B cell (primary cell): ENCODE results near the gene RAPGEF5. TPM values are rescaled to one million over a fixed set of nuclear protein-coding genes. Genes with fewer than 3 reads are reported as not detected.

Source experiments
- ATAC-seq: fragments of 200-7000 bp; cut with Tn5 transposase; one replicate; pipeline ENCODE4 v1.10.0; 2021; ENCODE audit warnings: low read depth, mild to moderate bottlenecking, moderate number of reproducible peaks, moderate library complexity
- CTCF ChIA-PET: fragments of 350-600 bp; sonication (Branson Sonifier 250); formaldehyde crosslinking; loops from one replicate; lab custom pipeline; 2021; ENCODE audit warnings: antibody characterized with exemption, inconsistent platforms; lab: Charles Lee
- POLR2A ChIA-PET: fragments of 350-600 bp; sonication (Branson Sonifier 250); formaldehyde crosslinking; loops from one replicate; lab custom pipeline; 2021; ENCODE audit warnings: antibody characterized with exemption; lab: Charles Lee
- DNase-seq: peaks from one replicate; pipeline ENCODE4 v3.0.0; 2013
- H2AFZ ChIP-seq: 2 replicates; pipeline ENCODE4 v1.6.1; 2012; ENCODE audit warnings: mild to moderate bottlenecking, low read depth, low read length; ENCODE audit not compliant: insufficient read depth, poor library complexity, severe bottlenecking
- H3K27ac ChIP-seq, 2 donors: 1 replicate in 1 of 2; 2 replicates in 1 of 2; pipeline ENCODE4 v1.5.1; 2012 to 2013; ENCODE audit warnings: low read length in 2 of 2, mild to moderate bottlenecking in 2 of 2, moderate library complexity in 1 of 2
- H3K27me3 ChIP-seq, 4 experiments: fragments of 200-600 bp in 1 of 4; sonication (generic) in 1 of 4; replicated peaks in 1 of 4; 1 replicate in 2 of 4; 2 replicates in 2 of 4; pipeline versions ENCODE4 v1.6.1 to v1.7.0; 2013 to 2016; ENCODE audit warnings: low read length in 3 of 4, mild to moderate bottlenecking in 2 of 4, mixed read lengths in 1 of 4, moderate library complexity in 1 of 4; ENCODE audit not compliant: insufficient read depth in 4 of 4, control insufficient read depth in 3 of 4; ENCODE audit errors: control extremely low read depth in 1 of 4
- H3K36me3 ChIP-seq, 2 experiments: replicated peaks in 1 of 2; 1 replicate in 1 of 2; 2 replicates in 1 of 2; pipeline versions ENCODE4 v1.6.1 to v1.7.1; 2013; ENCODE audit warnings: low read length in 1 of 2; ENCODE audit not compliant: insufficient read depth in 2 of 2, control insufficient read depth in 1 of 2; ENCODE audit errors: control extremely low read depth in 1 of 2, extremely low read depth in 1 of 2
- H3K4me1 ChIP-seq, 2 donors: fragments of 200-600 bp in 1 of 2; sonication (generic) in 1 of 2; 1 replicate in 1 of 2; 2 replicates in 1 of 2; pipeline versions ENCODE4 v1.5.1 to v1.6.1; 2013 to 2017; ENCODE audit warnings: low read length in 2 of 2; ENCODE audit not compliant: control insufficient read depth in 2 of 2, insufficient read depth in 2 of 2
- H3K4me2 ChIP-seq: replicated peaks from 2 replicates; pipeline ENCODE3; 2012; ENCODE audit warnings: mild to moderate bottlenecking, low read depth, low read length; ENCODE audit not compliant: poor library complexity, severe bottlenecking
- H3K4me3 ChIP-seq, 5 experiments: fragments of 200-600 bp in 1 of 5; sonication (generic) in 1 of 5; 1 replicate in 3 of 5; 2 replicates in 2 of 5; pipeline versions ENCODE4 v1.5.1 to v1.7.0; 2011 to 2016; ENCODE audit warnings: low read length in 4 of 5, mild to moderate bottlenecking in 4 of 5, low read depth in 2 of 5, control low read depth in 1 of 5, moderate library complexity in 1 of 5; ENCODE audit not compliant: insufficient read depth in 1 of 5; ENCODE audit errors: control extremely low read depth in 1 of 5, extremely low read depth in 1 of 5
- H3K79me2 ChIP-seq: fragments of 200-600 bp; sonication (generic); one replicate; pipeline ENCODE4 v1.6.0; 2016; ENCODE audit warnings: low read length; ENCODE audit not compliant: control insufficient read depth, insufficient read depth
- H3K9ac ChIP-seq: fragments of 200-600 bp; sonication (generic); 2 replicates; pipeline ENCODE4 v1.6.1; 2017; ENCODE audit warnings: mild to moderate bottlenecking, low read length, moderate library complexity
- H3K9me3 ChIP-seq, 3 donors: one replicate each; pipeline versions ENCODE4 v1.6.1 to v1.7.1; 2013; ENCODE audit warnings: low read length in 2 of 3; ENCODE audit not compliant: control insufficient read depth in 2 of 3, insufficient read depth in 1 of 3; ENCODE audit errors: control extremely low read depth in 1 of 3
- H4K20me1 ChIP-seq: 2 replicates; pipeline ENCODE4 v1.6.0; 2012; ENCODE audit warnings: mild to moderate bottlenecking, low read length; ENCODE audit not compliant: insufficient read depth, control insufficient read depth, poor library complexity, severe bottlenecking
- H3K27ac Mint-ChIP-seq: one replicate; pipeline ENCODE4 v1.8.0; 2021; ENCODE audit warnings: mixed read lengths
- H3K27me3 Mint-ChIP-seq: one replicate; pipeline ENCODE4 v1.8.0; 2021; ENCODE audit warnings: mixed read lengths
- H3K4me1 Mint-ChIP-seq: one replicate; pipeline ENCODE4 v1.8.0; 2021; ENCODE audit warnings: mixed read lengths
- H3K4me3 Mint-ChIP-seq: one replicate; pipeline ENCODE4 v1.8.0; 2021; ENCODE audit warnings: mixed read lengths
- H3K9me3 Mint-ChIP-seq: one replicate; pipeline ENCODE4 v1.8.0; 2022; ENCODE audit warnings: mixed read lengths; ENCODE audit not compliant: insufficient read depth
- EZH2 ChIP-seq: IDR thresholded peaks from 2 replicates; pipeline ENCODE4 v1.6.1; 2012; ENCODE audit warnings: borderline replicate concordance, low read depth, mild to moderate bottlenecking, moderate library complexity, low read length; ENCODE audit not compliant: insufficient read depth, poor library complexity, severe bottlenecking
- WGBS: methylation state at CpG from one replicate; pipeline ENCODE4 v1.1.5; 2013; ENCODE audit warnings: missing lambda C conversion rate; ENCODE audit not compliant: insufficient coverage; 5-methylcytosine and 5-hydroxymethylcytosine counted together
- intact Hi-C: fragments of 100-400 bp; cut with micrococcal nuclease; formaldehyde crosslinking; loops from one replicate; pipeline ENCODE4 v1.10.0; 2022
- polyA plus RNA-seq: library from polyadenylated mRNA; depleted of rRNA; stranded (reverse); fragments of >200 nt; gene quantifications from 2 replicates; pipeline ENCODE4 v1.2.3, GENCODE V29; 2012
- total RNA-seq, 2 donors: library from RNA; stranded (reverse); fragments of 120-200 nt in 1 of 2; gene quantifications; 1 replicate in 1 of 2; 2 replicates in 1 of 2; pipeline versions ENCODE4 v1.2.3 to v1.2.4, GENCODE V29; 2013 to 2022
- TF ChIP-seq, protein P1 (sequence below): fragments of 200-600 bp; IDR thresholded peaks from one replicate; pipeline ENCODE4 v1.8.0; 2022; ENCODE audit warnings: antibody characterized with exemption, mild to moderate bottlenecking

RAPGEF5 gene
- total and polyA plus RNA-seq, 2 donors (not counting 1 experiment from before 2014, with no cell fraction given): 1.5 to 37.6 TPM

DNA sequence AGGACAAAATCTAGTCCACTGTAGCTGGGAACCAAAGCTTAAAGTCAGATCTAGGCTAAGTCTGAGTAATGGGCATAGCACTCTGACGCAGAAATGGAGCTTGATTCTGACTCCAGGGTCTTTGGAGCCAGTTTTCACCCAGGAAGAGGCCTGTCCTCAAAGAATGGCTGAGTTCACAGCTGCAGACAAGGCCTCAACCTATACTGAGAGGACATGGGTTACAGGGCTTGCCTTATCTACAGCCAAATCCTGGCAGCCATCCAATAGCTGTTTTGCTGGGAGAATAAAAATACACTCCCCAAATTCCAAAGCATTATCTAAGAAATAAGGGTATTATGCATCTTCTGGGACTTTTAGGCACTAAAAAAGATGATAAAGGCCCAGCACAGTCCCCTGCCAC, 154.8 kb downstream of the RAPGEF5 start:
- H2AFZ ChIP-seq: no peak overlapping the region
- no peak for ATAC-seq
- ChIA-PET CTCF (no interaction called here), POLR2A (no interaction called here)
- WGBS: 94% methylated on average over 1 of the region's 1 CpG
- H3K27me3 Mint-ChIP-seq: no peaks in the 10 kb centered on the region
- no peaks in the 10 kb centered on the region for H3K9me3 Mint-ChIP-seq
- H3K79me2 ChIP-seq: no peaks in the 10 kb centered on the region
- H3K36me3 ChIP-seq: peaks cover 0 to 5% of the 10 kb centered on the region in 2 experiments
- no peaks in the 10 kb centered on the region for H3K4me1 ChIP-seq
- H3K4me3 ChIP-seq: no peak overlapping the region
- no peak for TF ChIP-seq EZH2
- TF ChIP-seq, protein P1, sequence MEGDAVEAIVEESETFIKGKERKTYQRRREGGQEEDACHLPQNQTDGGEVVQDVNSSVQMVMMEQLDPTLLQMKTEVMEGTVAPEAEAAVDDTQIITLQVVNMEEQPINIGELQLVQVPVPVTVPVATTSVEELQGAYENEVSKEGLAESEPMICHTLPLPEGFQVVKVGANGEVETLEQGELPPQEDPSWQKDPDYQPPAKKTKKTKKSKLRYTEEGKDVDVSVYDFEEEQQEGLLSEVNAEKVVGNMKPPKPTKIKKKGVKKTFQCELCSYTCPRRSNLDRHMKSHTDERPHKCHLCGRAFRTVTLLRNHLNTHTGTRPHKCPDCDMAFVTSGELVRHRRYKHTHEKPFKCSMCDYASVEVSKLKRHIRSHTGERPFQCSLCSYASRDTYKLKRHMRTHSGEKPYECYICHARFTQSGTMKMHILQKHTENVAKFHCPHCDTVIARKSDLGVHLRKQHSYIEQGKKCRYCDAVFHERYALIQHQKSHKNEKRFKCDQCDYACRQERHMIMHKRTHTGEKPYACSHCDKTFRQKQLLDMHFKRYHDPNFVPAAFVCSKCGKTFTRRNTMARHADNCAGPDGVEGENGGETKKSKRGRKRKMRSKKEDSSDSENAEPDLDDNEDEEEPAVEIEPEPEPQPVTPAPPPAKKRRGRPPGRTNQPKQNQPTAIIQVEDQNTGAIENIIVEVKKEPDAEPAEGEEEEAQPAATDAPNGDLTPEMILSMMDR: no peak
- H3K4me2 ChIP-seq: no peak overlapping the region
- intact Hi-C loops: no loop called here
- H3K27ac Mint-ChIP-seq: no peak overlapping the region
- no peaks in the 10 kb centered on the region for H3K9me3 ChIP-seq
- H4K20me1 ChIP-seq: no peaks in the 10 kb centered on the region
- H3K27ac ChIP-seq: no peak overlapping the region
- H3K4me1 Mint-ChIP-seq: no peaks in the 10 kb centered on the region
- H3K9ac ChIP-seq: no peak overlapping the region
- no peaks in the 10 kb centered on the region for H3K27me3 ChIP-seq
- no peak overlapping the region for H3K4me3 Mint-ChIP-seq
- no peak for DNase-seq

GRCh38 chr7:22201186-22201880, 155.6 kb downstream of the RAPGEF5 start:
- Histone ChIP-seq H3K79me2 (no peaks in the 10 kb centered on the region), H3K27me3 (no peaks in the 10 kb centered on the region), H4K20me1 (no peaks in the 10 kb centered on the region), H3K9me3 (no peaks in the 10 kb centered on the region), H3K36me3 (peaks cover 0 to 5% of the 10 kb centered on the region in 2 experiments), H3K27ac (no peak overlapping the region), H2AFZ (no peak overlapping the region), H3K4me2 (no peak overlapping the region), H3K4me3 (no peak overlapping the region), H3K4me1 (no peaks in the 10 kb centered on the region), H3K9ac (no peak overlapping the region)
- Mint-ChIP-seq H3K27me3 (no peaks in the 10 kb centered on the region), H3K4me3 (no peak overlapping the region), H3K4me1 (no peaks in the 10 kb centered on the region), H3K9me3 (no peaks in the 10 kb centered on the region), H3K27ac (no peak overlapping the region)
- CTCF ChIA-PET: no interaction called here
- POLR2A ChIA-PET: no interaction called here
- WGBS: no CpG with 5 or more reads among the region's 4 CpGs
- intact Hi-C loops: no loop called here
- DNase-seq (no peak), ATAC-seq (no peak)
- no peak for TF ChIP-seq EZH2
